Upper lobe of right lung (tissue), 1 donor: ENCODE results near the gene FEM1C. TPM values are rescaled to one million over a fixed set of nuclear protein-coding genes. Genes with fewer than 3 reads are reported as not detected.

Experiments used
- ATAC-seq: fragments of 200-7000 bp; cut with Tn5 transposase; one replicate; pipeline ENCODE4 v1.9.1; 2020; ENCODE audit warnings: mild to moderate bottlenecking, moderate library complexity
- DNase-seq: peaks from one replicate; pipeline ENCODE4 v3.0.0-alpha.2; 2020
- H3K27ac ChIP-seq: fragments of 200-600 bp; one replicate; pipeline ENCODE4 v1.8.0; 2022
- H3K27me3 ChIP-seq: fragments of 200-600 bp; one replicate; pipeline ENCODE4 v1.8.0; 2022; ENCODE audit warnings: mild to moderate bottlenecking
- H3K36me3 ChIP-seq: fragments of 200-600 bp; one replicate; pipeline ENCODE4 v1.8.0; 2022
- H3K4me1 ChIP-seq: fragments of 200-600 bp; one replicate; pipeline ENCODE4 v1.8.0; 2022
- H3K4me3 ChIP-seq: fragments of 200-600 bp; one replicate; pipeline ENCODE4 v1.8.0; 2022; ENCODE audit warnings: mild to moderate bottlenecking
- H3K9me3 ChIP-seq: fragments of 200-600 bp; one replicate; pipeline ENCODE4 v1.8.0; 2022
- intact Hi-C: fragments of 100-400 bp; cut with DNase I; formaldehyde crosslinking; loops from one replicate; pipeline ENCODE4 v1.11.0; 2022
- total RNA-seq: library from RNA; stranded (reverse); fragmentation: NEBNext Ultra II Directional; extraction: Animal tissue kit (Norgen Biotek cat#: 25700); gene quantifications from one replicate; pipeline ENCODE4 v1.2.1, GENCODE V29; 2021
- TF ChIP-seq, protein P1 (sequence below): fragments of 200-600 bp; IDR thresholded peaks from one replicate; pipeline ENCODE4 v1.8.0; 2022; ENCODE audit warnings: antibody characterized with exemption
- donor health status: DM: no; HTN: yes; CAD: no; lungs with severe emphysema.

The FEM1C gene
- total RNA-seq, 1 donor from 2014 or later = 26.1 TPM

DNA sequence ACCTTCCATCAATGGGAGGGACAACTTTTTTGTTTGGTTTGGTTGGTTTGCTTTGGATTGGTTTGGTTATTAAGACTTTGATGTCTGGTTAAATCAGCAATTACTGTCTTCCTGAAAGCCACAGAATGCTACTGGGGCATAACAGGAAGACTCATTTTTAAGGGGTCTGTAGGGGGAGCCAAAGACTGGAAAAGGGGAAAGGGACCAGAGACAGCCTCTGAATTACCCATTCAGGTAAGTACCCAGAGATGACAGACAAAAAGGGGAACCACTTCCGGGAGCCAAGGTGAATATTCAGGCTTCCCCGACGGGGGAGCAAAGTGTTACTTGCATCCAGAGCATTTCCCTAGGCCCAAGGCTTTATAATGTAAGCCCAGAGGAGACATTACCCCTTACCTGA lies 4.6 kb upstream of the FEM1C start:
- no peak for ATAC-seq

DNA sequence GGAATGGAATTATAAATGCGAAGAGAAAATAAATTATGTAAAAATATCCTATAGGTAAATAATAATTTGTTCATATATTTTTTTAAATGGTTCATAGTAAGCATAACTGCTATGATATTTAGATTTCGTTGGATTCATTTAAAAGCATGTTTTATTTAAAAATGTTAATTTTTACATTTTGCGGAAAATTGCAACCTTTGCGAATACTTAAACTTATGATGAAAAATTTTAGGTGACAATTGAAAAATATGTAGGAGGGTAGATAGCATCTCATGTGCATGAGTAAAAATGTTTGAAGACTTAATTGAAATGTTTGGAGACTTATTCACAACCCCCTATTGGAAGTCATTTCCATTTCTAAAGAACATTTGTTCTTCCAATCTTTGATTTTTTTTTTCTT lies 4.1 kb upstream of the FEM1C start:
- Histone ChIP-seq H3K4me1 (no peaks in the 10 kb centered on the region), H3K4me3 (no peak overlapping the region), H3K36me3 (no peaks in the 10 kb centered on the region), H3K27ac (no peak overlapping the region), H3K9me3 (no peaks in the 10 kb centered on the region), H3K27me3 (no peaks in the 10 kb centered on the region)
- ATAC-seq (no peak), DNase-seq (no peak)
- TF ChIP-seq, protein P1, sequence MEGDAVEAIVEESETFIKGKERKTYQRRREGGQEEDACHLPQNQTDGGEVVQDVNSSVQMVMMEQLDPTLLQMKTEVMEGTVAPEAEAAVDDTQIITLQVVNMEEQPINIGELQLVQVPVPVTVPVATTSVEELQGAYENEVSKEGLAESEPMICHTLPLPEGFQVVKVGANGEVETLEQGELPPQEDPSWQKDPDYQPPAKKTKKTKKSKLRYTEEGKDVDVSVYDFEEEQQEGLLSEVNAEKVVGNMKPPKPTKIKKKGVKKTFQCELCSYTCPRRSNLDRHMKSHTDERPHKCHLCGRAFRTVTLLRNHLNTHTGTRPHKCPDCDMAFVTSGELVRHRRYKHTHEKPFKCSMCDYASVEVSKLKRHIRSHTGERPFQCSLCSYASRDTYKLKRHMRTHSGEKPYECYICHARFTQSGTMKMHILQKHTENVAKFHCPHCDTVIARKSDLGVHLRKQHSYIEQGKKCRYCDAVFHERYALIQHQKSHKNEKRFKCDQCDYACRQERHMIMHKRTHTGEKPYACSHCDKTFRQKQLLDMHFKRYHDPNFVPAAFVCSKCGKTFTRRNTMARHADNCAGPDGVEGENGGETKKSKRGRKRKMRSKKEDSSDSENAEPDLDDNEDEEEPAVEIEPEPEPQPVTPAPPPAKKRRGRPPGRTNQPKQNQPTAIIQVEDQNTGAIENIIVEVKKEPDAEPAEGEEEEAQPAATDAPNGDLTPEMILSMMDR = no peak
- intact Hi-C loops = no loop called here

More for the DNA sequence above, 4.6 kb upstream of the FEM1C start:
- TF ChIP-seq, protein P1 = no peak
- Histone ChIP-seq H3K27me3 (no peaks in the 10 kb centered on the region), H3K4me1 (no peaks in the 10 kb centered on the region), H3K27ac (no peak overlapping the region), H3K4me3 (no peak overlapping the region), H3K9me3 (no peaks in the 10 kb centered on the region), H3K36me3 (no peaks in the 10 kb centered on the region)
- intact Hi-C loops = no loop called here
- no peak for DNase-seq

DNA sequence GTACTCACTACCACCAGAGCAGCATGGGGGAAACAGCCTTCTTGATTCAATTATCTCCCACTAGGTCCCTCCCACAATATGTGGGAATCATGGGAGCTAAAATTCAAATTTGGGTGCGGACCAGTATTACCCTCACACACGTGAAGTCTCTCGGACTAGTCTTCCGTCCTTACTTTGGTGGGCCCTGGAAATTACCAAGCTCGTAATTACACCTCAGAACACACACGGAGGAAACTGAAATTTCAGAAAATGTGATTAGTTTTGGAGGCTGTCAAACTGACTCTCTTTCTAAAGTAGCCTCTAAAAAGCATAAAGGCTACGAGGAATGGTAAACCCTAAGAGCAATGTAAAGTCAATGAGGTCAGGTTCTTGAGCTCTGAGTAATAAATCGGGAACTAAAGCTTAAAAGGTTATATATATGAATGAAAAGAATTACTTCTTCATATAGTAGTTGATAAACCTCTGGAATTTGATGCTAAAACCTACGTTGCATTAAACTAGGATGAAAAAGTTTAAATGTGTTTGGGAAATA lies 842 bp upstream of the FEM1C start:
- DNase-seq = no peak
- intact Hi-C loops = no loop called here
- TF ChIP-seq, protein P1 = no peak
- no peak for ATAC-seq
- H3K27me3 ChIP-seq = no peaks in the 10 kb centered on the region
- peaks cover 8% of the 10 kb centered on the region for H3K36me3 ChIP-seq
- H3K9me3 ChIP-seq = no peaks in the 10 kb centered on the region
- peak overlapping the region; percentile 32 for H3K4me3 ChIP-seq
- H3K4me1 ChIP-seq = peaks cover 7% of the 10 kb centered on the region
- peak overlapping the region; percentile 58 for H3K27ac ChIP-seq

DNA sequence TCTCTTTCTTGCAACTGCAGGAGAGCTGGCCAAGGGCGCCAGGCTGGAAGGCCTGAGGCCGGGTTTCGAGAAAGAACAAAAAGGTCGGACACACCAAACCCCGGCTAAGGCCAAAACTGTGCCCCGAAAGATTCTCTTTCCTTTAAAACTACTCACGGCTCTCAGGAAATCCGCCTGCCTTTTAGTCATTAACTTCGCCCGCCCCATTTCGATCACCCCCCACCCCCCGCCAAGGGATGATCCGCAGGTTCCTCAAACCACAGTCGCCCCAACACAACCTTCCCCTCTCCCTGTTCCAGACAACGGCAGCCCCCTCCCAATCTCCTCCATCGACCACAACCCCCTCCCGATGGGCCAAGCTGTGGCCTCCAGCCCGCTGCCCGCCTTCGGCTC lies 536 bp downstream of the FEM1C start:
- peaks cover 21% of the 10 kb centered on the region for H3K4me1 ChIP-seq
- peaks cover 16% of the 10 kb centered on the region for H3K36me3 ChIP-seq
- ATAC-seq = peak; percentile 42
- DNase-seq = no peak
- peak overlapping the region; percentile 98 for H3K27ac ChIP-seq
- H3K9me3 ChIP-seq = no peaks in the 10 kb centered on the region
- H3K4me3 ChIP-seq = peak overlapping the region; percentile 80
- intact Hi-C loops = no loop called here
- H3K27me3 ChIP-seq = no peaks in the 10 kb centered on the region
- TF ChIP-seq, protein P1 = no peak

DNA sequence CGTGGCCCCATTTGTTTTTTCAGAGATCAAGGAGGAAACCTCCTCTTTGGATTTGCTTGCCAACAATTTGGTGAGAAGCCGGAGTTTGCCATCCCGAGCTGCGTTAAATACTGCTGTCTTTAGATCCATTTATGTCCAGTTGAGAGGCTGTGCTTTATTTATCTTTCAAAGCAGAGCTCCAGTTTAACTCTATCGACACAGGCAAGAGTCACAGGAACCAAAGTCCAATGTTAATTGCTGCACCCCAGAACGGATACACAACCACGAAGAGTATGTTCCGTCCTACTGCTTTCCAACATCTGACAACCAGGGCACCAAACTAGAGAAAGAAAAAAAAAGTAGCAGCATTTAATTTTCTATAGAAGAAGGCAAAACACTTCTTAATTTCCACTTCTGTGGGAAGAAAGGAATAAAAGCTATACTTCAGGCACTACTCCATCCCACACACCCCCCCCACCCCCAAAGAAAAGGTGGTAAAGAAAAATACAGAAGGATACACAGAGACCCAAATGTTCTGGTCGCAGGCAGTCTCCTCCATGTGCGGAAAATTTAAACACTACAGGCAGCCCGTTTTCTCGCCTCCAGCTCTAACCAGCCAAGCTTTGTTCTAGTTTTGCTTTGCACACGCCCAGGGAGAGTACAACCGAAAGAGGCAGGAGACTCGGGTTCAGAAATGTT lies 1.1 kb downstream of the FEM1C start:
- no peak for DNase-seq
- H3K36me3 ChIP-seq = peaks cover 18% of the 10 kb centered on the region
- peak overlapping the region; percentile 98 for H3K27ac ChIP-seq
- H3K4me3 ChIP-seq = peak overlapping the region; percentile 80
- peak; percentile 9 for ATAC-seq
- H3K4me1 ChIP-seq = peaks cover 26% of the 10 kb centered on the region
- intact Hi-C loops = no loop called here
- TF ChIP-seq, protein P1 = no peak
- no peaks in the 10 kb centered on the region for H3K27me3 ChIP-seq
- H3K9me3 ChIP-seq = no peaks in the 10 kb centered on the region
